BE2C (cell line): ENCODE data around the gene SARS2.

Experiments
- DNase-seq: peaks from one replicate; pipeline ENCODE4 v3.0.0-alpha.2; 2020
- H3K27me3 ChIP-seq: fragments of 250-450 bp; sonication (Bioruptor Pico); 2 replicates; pipeline ENCODE4 v1.5.1; 2020; ENCODE audit warnings: mild to moderate bottlenecking
- H3K36me3 ChIP-seq: fragments of 250-450 bp; sonication (Bioruptor Pico); 2 replicates; pipeline ENCODE4 v1.5.1; 2020; ENCODE audit warnings: mild to moderate bottlenecking
- H3K4me1 ChIP-seq: fragments of 250-450 bp; sonication (Bioruptor Pico); 2 replicates; pipeline ENCODE4 v1.5.1; 2020
- H3K4me3 ChIP-seq: 2 replicates; pipeline ENCODE4 v1.5.1; 2011; ENCODE audit warnings: low read depth, low read length
- H3K9me3 ChIP-seq: fragments of 250-450 bp; sonication (Bioruptor Pico); 2 replicates; pipeline ENCODE4 v1.5.1; 2020
- CTCF ChIP-seq: IDR thresholded peaks from 2 replicates; pipeline ENCODE4 v1.5.1; 2012; ENCODE audit warnings: mild to moderate bottlenecking, low read depth, low read length

Gene SARS2

DNA sequence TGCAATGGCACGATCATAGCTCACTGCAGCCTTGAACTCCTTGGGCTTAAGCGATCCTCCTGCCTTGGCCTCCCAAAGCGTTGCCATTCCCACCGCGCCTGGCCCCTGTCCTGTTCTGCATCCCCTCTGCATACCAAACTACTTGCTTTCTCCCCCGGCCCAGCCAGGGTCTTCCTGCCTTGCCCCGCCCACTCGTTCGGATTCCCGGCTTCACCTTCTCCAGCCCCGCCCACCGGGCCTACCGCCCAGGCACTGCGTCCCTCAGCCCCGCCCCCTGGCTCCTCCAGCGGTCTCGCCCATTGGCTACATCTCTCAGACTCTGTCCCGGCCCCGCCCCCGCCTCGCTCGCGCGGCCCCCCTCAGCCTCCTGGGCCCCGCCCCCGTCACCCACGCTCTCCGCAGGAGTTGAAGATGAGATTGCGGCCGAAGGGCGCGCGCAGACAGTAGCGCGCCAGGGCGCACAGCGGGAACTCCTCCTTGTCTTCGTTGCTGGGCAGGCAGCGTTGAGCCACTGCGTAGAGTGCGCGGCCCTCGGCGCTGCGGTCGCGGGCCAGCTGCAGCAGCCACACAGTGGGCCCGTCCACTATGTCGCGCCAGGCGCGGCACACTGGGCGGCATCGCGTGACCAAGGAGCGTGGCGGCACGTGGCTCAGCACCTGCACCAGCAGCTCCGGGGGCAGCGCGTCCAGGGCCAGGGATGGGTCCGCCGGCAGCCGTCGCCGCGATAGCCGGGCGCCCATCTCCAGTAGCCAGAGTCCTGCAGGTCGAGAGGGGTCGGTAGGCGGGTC lies 19.2 kb upstream of the SARS2 start:
- Histone ChIP-seq H3K27me3 (no peaks in the 10 kb centered on the region), H3K4me3 (peak overlapping the region; percentile 41), H3K36me3 (peaks cover 5% of the 10 kb centered on the region; the same call in 1 of the 2 replicates), H3K9me3 (no peaks in the 10 kb centered on the region), H3K4me1 (no peaks in the 10 kb centered on the region)
- no peak for TF ChIP-seq CTCF
- peak; percentile 100 for DNase-seq

DNA sequence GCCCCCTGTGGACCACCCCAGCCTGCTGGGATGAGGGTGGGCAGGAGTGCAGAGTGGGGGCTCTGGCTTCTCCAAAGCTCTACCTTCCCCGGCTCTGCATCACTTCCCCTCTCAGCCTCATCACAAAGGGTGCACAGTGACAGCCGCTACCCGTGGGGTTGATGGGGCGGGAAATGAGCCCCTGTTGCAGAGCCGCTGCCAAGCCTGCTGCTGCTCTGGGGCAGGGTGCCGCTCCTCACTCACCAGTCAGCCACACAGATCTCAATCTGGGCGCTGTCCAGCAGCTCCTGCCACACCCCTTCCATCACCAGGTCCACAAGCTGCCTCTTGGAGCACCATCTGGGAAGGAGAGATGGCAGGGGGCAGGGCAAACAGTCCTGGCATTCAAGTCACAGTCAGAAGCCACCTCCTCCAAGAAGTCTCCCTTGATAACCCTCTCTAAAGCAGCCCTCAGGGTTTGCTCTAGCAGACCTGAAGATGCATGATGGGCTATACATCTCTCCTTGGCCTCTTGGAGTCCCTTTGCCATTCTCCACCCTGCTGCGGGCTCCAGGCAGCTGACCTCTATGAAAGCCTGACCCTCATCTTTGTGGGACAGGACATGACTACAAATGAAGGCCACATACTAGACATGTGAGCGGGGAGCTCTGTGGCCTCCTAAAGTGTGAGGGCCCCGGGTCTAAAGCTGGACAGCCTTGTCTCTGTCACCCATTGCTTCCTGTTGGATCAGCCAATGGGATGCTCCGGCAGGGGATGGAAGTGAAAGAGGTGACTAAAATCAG lies 15.9 kb upstream of the SARS2 start:
- H3K9me3 ChIP-seq = no peaks in the 10 kb centered on the region
- TF ChIP-seq CTCF = no peak
- peaks cover 5% of the 10 kb centered on the region; the same call in 1 of the 2 replicates for H3K36me3 ChIP-seq

DNA sequence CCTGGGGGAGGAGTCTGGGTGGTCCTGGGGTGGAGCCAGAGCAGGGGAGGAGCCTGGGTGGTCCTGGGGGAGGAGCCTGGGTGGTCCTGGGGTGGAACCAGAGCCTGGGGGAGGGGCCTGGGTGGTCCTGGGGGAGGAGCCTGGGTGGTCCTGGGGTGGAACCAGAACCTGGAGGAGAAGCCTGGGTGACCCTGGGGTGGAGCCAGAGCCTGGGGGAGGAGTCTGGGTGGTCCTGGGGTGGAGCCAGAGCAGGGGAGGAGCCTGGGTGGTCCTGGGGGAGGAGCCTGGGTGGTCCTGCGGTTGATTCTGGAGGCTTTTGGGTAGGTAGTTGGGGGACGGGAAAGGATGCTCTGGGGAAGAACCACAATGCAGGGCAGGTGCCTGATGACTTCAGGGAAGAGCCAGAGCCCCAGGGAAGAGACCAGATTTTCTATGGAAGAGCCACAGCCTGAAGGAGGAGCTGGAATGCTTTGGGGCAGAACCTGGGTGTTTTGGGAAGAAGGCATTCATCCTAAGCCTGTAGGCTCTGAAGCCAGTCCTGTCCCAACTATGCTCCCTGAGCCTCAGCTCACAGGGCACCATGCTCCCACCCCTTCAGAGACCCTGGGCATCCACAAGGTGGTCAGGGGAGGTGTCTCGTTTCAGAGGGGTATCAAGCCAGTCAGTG lies 15.1 kb upstream of the SARS2 start:
- Histone ChIP-seq H3K36me3 (peaks cover 5% of the 10 kb centered on the region; the same call in 1 of the 2 replicates), H3K27me3 (no peaks in the 10 kb centered on the region), H3K4me3 (no peak overlapping the region), H3K9me3 (no peaks in the 10 kb centered on the region), H3K4me1 (no peaks in the 10 kb centered on the region)
- no peak for TF ChIP-seq CTCF
- peak; percentile 24 for DNase-seq

More for the DNA sequence above, 15.9 kb upstream of the SARS2 start:
- H3K27me3 ChIP-seq = no peaks in the 10 kb centered on the region
- H3K4me1 ChIP-seq = no peaks in the 10 kb centered on the region
- no peak for DNase-seq
- H3K4me3 ChIP-seq = no peak overlapping the region

DNA sequence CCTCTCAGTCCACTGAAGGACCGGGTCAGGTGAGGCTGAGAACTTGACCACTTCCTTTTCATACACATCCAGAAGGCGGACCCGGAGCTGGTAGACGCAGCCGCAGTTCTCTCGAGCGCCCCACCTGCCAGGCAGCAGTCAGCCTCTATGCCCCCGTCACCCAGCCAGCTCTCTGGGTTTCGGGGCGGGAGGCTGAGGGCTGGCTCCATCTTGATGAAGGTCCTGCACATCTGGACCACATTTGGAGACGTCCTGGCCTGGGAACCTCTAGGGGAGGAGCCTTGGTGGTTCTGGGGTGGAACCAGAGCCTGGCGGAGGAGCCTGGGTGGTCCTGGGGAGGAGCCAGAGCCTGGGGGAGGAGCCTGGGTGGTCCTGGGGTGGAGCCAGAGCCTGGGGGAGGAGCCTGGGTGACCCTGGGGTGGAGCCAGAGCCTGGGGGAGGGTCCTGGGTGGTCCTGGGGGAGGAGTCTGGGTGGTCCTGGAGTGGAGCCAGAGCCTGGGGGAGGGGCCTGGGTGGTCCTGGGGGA lies 14.5 kb upstream of the SARS2 start:
- no peak for TF ChIP-seq CTCF
- Histone ChIP-seq H3K9me3 (no peaks in the 10 kb centered on the region), H3K4me1 (no peaks in the 10 kb centered on the region), H3K36me3 (peaks cover 5% of the 10 kb centered on the region; the same call in 1 of the 2 replicates), H3K27me3 (no peaks in the 10 kb centered on the region), H3K4me3 (no peak overlapping the region)
- DNase-seq = peak; percentile 26

DNA sequence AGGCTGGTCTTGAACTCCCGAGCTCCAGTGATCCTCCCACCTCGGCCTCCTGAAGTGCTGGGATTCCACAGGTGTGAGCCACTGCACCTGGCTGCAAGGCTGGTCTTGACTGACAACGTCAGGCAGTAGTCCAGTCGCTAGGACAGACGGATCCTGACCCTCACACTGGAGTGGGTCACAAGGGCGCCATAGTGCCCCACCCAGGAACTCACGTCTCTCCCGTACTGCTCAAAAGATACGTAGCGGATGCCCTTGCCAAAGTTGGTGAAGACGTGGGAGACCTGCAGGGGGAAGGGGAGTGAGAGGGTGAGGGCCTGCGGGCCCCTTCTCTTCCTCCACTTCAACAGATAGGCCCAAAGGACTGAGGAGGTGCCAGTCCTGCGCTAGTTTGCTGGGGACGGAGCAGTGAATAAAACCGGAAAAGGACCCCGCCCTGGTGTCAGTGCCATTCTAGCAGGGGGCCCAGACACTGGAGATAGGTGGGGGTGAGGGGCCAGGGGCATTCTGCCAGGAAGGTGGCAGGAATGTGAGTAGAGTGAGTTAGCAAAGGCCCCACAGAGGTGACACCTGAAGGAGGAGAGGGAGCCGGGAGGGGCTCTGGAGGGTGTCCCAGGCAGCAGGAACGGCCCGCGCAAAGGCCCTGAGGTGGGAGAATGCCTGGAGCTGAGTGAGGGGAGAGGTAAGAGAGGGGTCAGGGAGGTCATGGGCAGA lies 12.1 kb upstream of the SARS2 start:
- no peak for DNase-seq
- Histone ChIP-seq H3K27me3 (no peaks in the 10 kb centered on the region), H3K36me3 (peaks cover 5% of the 10 kb centered on the region; the same call in 1 of the 2 replicates), H3K4me3 (no peak overlapping the region), H3K4me1 (peaks cover 2% of the 10 kb centered on the region), H3K9me3 (no peaks in the 10 kb centered on the region)
- no peak for TF ChIP-seq CTCF
